ENCODE measurements around the gene NPHP4. TPM values are rescaled to one million over a fixed set of nuclear protein-coding genes. Genes with fewer than 3 reads are reported as not detected.

NPHP4 gene
- total RNA-seq, 2 experiments from 2014 or later, result 11.4 to 12.6 TPM

DNA sequence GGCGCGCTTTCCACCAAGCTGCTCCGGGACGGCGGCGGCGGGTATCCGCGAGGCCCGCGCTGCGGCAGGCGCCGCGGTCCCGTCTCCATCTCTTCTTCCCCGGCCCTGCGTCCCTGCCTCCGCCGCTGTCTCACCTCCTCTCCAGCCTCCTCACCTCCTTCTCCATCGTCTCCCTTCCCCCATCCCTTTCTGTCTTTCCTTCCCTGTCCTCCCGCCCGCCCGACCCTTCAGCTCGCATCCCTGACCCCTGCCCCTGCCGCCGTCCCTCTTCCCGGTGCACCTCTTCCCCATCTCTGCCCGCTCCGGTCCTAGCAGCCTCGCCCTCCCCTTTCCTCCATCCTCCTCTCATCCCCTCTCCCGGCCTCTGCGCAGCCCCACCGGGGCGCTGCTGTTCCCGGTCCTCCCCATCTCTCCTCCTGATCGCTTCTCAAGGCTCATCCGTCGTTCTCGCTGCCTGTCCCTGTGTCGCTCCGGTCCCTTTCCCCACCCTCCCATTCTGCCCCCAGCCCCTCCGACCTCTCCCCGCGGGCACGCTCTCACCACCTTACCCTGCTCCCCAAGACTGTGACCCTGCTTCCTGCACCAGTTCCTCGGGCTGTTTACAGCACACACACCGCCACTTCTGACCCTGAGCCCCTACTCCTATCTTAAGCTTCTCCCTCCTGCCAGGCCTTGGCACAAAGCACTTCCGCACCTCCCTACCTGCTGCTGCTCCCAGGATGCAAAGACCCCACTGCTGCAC, 760 bp upstream of the NPHP4 start:
- Mint-ChIP-seq H3K36me3 (peaks cover 2% of the 10 kb centered on the region), H3K27me3 (no peaks in the 10 kb centered on the region), H3K4me1 (peaks cover 22% of the 10 kb centered on the region), H3K4me3 (peak overlapping the region; percentile 99), H3K27ac (peak overlapping the region; percentile 92), H3K9me3 (no peaks in the 10 kb centered on the region)
- DNase-seq, result peak; percentile 31

DNA sequence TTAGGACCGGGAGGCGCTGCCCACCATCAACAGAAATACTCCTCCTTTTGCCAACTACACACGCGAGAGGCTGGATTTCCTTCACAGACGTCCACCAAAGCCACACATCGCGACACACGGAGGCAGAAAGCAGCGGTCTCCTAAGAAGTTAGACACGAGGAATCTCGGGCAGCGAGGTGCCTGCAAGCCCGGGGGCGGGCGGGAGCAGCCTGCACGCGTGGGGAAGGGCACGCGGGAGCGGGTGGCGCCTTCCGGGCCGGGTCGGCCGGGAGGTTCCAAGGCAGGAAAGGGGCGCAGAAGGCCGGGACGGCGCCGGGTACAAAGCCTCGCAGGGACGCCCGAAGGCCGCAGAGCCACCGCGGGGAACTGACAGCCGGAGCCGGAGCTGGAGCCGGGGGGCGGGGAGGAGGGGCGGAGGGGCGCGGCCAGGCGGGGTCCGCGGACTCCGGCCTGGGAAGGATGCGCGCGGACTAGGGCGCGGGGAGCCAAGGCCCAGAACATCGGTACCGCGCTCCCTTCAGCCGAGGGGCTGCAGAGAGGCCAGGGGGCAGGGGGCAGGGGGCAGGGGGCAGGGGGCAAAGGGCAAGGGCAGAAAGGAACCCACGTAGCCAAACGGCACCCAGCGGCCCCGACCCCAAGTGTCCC, 722 bp downstream of the NPHP4 start:
- Mint-ChIP-seq H3K36me3 (peaks cover 2% of the 10 kb centered on the region), H3K9me3 (no peaks in the 10 kb centered on the region), H3K4me1 (peaks cover 20% of the 10 kb centered on the region), H3K27ac (peak overlapping the region; percentile 72), H3K4me3 (peak overlapping the region; percentile 99), H3K27me3 (no peaks in the 10 kb centered on the region)
- peak; percentile 46 for DNase-seq

DNA sequence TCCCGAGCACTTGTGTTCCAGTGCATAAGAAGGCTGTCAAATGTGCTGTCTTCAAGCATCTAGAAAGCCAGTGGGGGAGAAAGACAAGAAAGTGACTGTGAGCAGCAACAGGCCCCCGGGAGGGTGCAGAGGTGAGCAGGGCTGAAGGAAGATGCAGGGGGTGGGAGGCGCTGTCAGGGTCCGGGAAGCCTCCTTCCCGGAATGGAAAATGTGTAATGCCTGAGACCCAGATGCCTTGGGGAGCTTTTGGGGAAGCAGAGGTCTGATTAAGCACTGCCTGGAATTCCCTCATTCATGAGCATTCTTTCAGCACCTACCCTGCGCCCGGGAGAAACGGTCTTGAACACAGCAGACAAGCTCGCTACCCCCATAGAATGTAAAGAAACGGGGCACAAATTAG, 1.3 kb downstream of the NPHP4 start:
- peak overlapping the region; percentile 85 for H3K4me3 Mint-ChIP-seq
- no peak for DNase-seq
- peak overlapping the region; percentile 72 for H3K27ac Mint-ChIP-seq
- peaks cover 20% of the 10 kb centered on the region for H3K4me1 Mint-ChIP-seq
- peaks cover 2% of the 10 kb centered on the region for H3K36me3 Mint-ChIP-seq
- H3K27me3 Mint-ChIP-seq, result no peaks in the 10 kb centered on the region
- no peaks in the 10 kb centered on the region for H3K9me3 Mint-ChIP-seq

DNA sequence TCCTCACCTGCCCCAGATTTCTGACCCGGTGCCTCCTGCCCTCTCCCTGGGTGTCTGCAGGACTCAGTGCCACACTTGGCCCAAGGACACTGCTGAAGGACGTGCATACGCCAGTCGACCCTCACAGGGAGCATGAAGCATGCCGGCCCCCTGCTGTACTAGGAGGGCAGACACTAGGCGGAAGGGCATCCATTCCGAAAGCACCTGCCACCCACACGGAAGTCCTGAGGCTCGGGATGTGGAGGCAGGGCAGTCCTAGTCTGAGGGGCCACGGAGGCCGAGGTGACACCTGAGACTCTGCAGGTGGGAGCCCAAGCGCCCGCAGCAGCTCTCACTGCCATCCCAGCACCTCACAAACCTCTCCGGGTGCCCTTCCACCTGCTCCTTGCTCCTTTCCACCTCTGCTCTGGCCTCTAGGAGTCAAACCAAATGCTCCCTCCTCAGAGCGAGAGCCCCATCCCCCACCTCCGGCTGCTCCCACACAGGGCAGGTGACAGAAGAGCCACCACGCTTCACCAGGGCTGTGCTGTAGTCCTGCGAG, 2.4 kb downstream of the NPHP4 start:
- H3K9me3 Mint-ChIP-seq, result no peaks in the 10 kb centered on the region
- no peaks in the 10 kb centered on the region for H3K27me3 Mint-ChIP-seq
- H3K36me3 Mint-ChIP-seq, result peaks cover 3% of the 10 kb centered on the region
- peaks cover 18% of the 10 kb centered on the region for H3K4me1 Mint-ChIP-seq
- DNase-seq, result no peak
- no peak overlapping the region for H3K4me3 Mint-ChIP-seq
- H3K27ac Mint-ChIP-seq, result no peak overlapping the region

DNA sequence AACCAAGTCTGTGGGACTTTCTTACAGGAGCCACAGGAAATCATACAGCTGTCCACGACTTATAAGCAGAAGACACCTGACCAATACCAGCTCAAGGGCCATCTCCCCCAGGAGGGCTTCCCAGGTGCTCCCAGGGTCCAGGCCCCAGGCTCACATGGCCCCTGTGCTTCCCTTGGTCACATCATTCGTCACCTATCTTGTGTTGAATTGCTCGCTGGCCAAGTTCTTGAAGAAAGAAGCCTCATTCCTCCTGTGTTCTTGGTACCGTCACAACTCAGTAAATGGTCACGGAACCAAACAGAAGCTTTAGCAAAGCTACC, 3.0 kb downstream of the NPHP4 start:
- Mint-ChIP-seq H3K4me1 (peaks cover 12% of the 10 kb centered on the region), H3K9me3 (no peaks in the 10 kb centered on the region), H3K27ac (no peak overlapping the region), H3K36me3 (peaks cover 5% of the 10 kb centered on the region), H3K27me3 (no peaks in the 10 kb centered on the region), H3K4me3 (no peak overlapping the region)
- DNase-seq, result no peak

DNA sequence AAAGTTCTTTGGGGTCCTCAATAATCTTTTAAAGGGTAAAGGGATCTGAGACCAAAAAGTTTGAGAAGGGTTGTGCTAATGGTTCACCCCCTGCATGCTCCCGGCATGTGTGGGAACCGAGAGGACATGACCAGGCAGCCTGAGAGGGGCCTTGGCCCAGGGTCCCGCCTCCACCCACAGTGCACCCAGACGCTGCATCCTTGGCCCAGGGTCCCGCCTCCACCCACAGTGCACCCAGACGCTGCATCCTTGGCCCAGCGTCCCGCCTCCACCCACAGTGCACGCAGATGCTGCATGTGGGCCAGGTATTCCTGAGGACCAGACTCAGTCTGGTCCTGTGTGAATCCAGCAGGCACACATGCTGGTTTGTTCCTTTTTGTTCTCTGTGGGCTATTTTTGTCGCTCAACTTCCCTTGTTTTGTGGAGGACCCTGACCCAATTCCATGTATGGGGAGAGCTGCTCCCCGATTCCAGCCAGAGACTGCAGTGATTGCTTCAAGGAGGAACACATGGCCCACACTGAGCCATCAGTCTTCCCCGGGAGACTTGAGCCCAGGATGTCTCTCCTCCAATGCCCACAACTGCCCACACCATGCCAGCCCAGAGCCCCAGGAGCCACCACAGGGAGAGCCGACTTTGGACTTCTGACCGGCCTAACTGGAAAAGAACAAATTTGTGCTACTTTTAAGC, 3.5 kb downstream of the NPHP4 start:
- no peak for DNase-seq
- Mint-ChIP-seq H3K36me3 (peaks cover 5% of the 10 kb centered on the region), H3K4me1 (peaks cover 7% of the 10 kb centered on the region), H3K4me3 (no peak overlapping the region), H3K27me3 (no peaks in the 10 kb centered on the region), H3K9me3 (no peaks in the 10 kb centered on the region), H3K27ac (no peak overlapping the region)

DNA sequence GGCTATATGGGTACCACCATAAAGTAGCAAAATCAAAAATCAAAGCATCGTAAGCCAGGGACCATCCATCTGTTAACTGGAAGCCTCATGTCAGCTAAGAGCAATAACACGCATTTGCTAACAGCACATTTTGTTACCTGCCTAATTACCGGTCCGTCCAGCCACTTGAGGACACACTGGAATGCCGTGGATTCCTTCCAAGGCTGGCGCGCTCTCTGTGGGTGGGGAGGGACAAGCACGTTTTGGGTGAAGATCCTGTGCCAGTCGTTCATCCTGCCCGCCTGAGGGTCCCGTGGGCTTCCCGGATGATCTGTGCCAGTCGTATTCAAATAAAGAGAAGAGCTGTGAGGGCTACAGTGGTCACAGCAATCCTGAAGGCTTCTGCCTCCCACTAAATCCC, 6.2 kb downstream of the NPHP4 start:
- peaks cover 3% of the 10 kb centered on the region for H3K4me1 Mint-ChIP-seq
- H3K27ac Mint-ChIP-seq, result no peak overlapping the region
- H3K9me3 Mint-ChIP-seq, result no peaks in the 10 kb centered on the region
- H3K36me3 Mint-ChIP-seq, result peaks cover 8% of the 10 kb centered on the region
- H3K4me3 Mint-ChIP-seq, result no peak overlapping the region
- no peaks in the 10 kb centered on the region for H3K27me3 Mint-ChIP-seq
- no peak for DNase-seq

DNA sequence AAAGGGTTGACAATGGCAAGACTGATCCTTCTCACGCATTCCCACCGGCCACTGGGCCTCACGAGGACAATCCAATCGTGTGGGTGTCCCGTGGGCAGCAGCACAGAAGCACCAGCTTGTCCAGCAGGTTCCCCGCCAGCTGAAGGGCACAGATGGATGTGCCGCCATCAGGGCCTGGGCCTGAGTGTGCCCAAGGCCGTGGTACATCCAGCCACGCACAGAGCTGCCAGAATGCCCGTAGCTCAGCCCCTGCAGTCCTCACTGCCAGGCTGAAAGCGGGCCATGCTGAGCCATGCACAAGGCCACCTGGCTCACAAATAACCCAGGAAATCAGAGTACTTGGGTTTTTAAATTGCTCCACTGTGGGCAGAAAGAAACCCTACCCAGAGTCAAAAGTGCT, 7.0 kb downstream of the NPHP4 start:
- H3K36me3 Mint-ChIP-seq, result peaks cover 8% of the 10 kb centered on the region
- no peaks in the 10 kb centered on the region for H3K9me3 Mint-ChIP-seq
- H3K27ac Mint-ChIP-seq, result no peak overlapping the region
- no peaks in the 10 kb centered on the region for H3K4me1 Mint-ChIP-seq
- H3K27me3 Mint-ChIP-seq, result no peaks in the 10 kb centered on the region
- H3K4me3 Mint-ChIP-seq, result no peak overlapping the region
- no peak for DNase-seq

DNA sequence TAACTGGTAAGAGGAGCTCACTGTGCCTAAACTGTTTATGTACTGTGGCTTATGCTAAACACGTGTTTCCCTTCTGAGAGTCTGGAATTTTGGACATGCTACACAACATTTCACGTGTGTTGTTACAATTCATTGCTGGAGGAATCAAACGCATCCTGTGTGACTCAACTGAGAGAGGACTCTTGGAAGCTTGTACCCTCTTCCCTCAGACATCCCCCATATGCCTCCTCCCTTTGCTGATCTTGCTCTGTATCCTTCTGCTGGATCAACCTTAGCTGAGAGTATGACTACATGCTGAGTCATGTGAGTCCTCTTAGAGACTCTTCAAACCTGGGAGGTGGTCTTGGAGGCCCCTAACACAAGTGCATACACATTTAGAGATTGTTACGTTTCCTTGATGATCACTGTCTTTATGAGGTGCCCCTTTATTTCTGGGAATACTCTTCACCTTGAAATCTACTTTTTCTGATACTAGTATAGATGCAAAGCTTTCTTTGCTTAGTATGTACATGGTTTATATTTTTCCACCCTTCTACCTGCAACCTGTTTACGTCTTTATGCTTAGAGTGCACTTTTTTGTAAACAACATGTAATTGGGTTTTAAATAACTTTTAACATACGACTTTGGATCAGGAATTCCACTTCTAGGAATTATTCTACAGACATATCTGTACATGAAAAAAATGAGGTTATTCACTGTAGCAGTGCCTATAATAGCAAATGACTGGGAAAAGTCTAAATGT, 8.7 kb downstream of the NPHP4 start:
- no peaks in the 10 kb centered on the region for H3K4me1 Mint-ChIP-seq
- DNase-seq, result no peak
- no peaks in the 10 kb centered on the region for H3K9me3 Mint-ChIP-seq
- H3K36me3 Mint-ChIP-seq, result peaks cover 7% of the 10 kb centered on the region
- H3K4me3 Mint-ChIP-seq, result no peak overlapping the region
- H3K27ac Mint-ChIP-seq, result no peak overlapping the region
- H3K27me3 Mint-ChIP-seq, result no peaks in the 10 kb centered on the region

DNA sequence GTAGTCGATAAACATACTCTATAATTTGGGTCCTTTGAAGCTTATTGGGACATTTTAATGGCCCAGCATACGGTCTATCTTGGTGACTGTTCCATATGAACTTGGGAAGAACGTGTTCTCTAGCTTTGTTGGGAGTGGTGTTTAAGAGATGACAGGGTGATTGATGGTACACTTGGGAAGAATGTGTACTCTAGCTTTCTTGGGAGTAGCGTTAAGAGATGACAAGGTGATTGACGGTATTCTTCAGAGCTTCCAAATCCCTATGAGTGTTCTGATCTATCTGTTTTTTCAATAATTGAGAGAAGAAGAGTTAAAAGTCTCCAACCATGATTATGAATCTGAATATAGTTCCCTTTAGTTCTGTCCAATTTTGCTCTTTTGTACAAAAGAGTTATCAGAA, 9.4 kb downstream of the NPHP4 start:
- no peaks in the 10 kb centered on the region for H3K27me3 Mint-ChIP-seq
- peaks cover 7% of the 10 kb centered on the region for H3K36me3 Mint-ChIP-seq
- no peak overlapping the region for H3K4me3 Mint-ChIP-seq
- no peaks in the 10 kb centered on the region for H3K9me3 Mint-ChIP-seq
- no peaks in the 10 kb centered on the region for H3K4me1 Mint-ChIP-seq
- no peak overlapping the region for H3K27ac Mint-ChIP-seq
- DNase-seq, result no peak

DNA sequence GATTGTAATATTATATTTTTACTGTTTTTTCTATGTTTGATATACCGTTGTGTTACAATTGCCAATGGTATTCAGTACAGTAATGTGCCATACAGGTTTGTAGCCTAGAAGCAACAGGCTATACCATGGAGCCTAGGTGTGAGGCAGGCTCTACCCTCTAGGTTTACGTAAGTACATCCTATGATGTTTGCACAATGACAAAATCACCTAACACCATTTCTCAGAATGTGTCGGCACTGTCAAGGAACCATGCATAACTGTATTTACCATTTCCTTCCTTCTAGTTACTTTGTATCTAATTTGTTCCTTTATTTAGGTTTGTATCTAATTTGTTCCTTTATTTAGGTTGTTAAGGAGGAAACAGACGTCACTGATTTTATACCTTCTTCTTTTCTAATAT, 9.9 kb downstream of the NPHP4 start:
- no peaks in the 10 kb centered on the region for H3K27me3 Mint-ChIP-seq
- no peaks in the 10 kb centered on the region for H3K4me1 Mint-ChIP-seq
- DNase-seq, result no peak
- H3K27ac Mint-ChIP-seq, result no peak overlapping the region
- H3K4me3 Mint-ChIP-seq, result no peak overlapping the region
- peaks cover 3% of the 10 kb centered on the region for H3K9me3 Mint-ChIP-seq
- peaks cover 11% of the 10 kb centered on the region for H3K36me3 Mint-ChIP-seq

DNA sequence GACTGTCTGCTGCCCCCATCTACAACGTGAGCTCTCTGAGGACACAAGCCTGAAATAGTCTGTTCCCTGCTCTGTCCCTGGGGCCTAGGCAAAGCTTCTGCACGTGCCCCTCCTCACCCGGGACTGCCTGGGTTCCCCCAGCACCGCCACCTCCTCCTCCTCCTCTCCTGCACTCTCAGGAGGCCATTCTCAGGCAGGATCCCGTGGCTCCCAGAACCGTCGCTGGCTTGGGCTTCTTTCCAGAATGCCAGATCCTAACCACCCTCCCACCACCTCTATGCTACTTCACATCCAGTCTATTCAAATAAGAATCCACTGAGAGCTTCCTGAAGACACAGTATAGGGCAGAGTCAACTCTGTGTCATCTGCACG, 11.2 kb downstream of the NPHP4 start:
- no peak for DNase-seq
- Mint-ChIP-seq H3K27me3 (no peaks in the 10 kb centered on the region), H3K4me1 (no peaks in the 10 kb centered on the region), H3K4me3 (no peak overlapping the region), H3K9me3 (peaks cover 3% of the 10 kb centered on the region), H3K36me3 (peaks cover 13% of the 10 kb centered on the region), H3K27ac (no peak overlapping the region)

DNA sequence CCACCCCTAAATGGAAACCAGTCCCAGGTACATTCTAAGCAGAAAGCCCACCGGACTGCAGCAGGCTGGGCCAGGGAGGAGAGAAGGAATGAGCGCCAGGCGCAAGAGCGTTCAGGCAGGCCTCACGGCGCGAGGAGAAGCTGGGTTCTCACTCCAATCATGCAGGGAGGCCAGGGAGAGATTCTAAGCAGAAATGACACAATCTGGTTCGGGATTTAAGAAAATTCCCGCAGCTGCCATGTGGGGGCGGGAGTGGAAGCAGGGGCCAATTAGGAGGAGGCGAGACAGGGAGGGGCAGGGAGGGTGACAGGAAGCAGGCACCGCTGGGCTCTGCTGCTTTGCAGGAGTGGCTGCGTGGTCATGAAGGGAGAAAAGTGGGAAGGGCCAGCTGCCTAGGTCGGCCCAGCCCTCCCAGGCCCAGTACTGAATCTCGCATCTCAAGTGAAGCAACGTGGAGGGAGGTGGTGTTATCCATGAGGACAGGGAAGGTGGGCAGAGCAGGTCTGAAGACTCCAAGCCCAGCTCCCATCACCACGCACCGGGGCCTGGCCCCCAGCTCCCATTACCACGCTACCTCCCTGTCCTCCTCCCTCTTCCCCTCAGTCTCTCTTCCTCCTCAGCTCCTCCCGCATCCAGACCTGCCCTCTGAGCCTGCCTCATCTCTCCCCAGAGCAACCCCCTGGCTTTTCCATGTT, 11.8 kb downstream of the NPHP4 start:
- Mint-ChIP-seq H3K27ac (peak overlapping the region; percentile 32), H3K4me3 (no peak overlapping the region), H3K36me3 (peaks cover 12% of the 10 kb centered on the region), H3K4me1 (no peaks in the 10 kb centered on the region), H3K27me3 (no peaks in the 10 kb centered on the region), H3K9me3 (peaks cover 3% of the 10 kb centered on the region)
- no peak for DNase-seq

DNA sequence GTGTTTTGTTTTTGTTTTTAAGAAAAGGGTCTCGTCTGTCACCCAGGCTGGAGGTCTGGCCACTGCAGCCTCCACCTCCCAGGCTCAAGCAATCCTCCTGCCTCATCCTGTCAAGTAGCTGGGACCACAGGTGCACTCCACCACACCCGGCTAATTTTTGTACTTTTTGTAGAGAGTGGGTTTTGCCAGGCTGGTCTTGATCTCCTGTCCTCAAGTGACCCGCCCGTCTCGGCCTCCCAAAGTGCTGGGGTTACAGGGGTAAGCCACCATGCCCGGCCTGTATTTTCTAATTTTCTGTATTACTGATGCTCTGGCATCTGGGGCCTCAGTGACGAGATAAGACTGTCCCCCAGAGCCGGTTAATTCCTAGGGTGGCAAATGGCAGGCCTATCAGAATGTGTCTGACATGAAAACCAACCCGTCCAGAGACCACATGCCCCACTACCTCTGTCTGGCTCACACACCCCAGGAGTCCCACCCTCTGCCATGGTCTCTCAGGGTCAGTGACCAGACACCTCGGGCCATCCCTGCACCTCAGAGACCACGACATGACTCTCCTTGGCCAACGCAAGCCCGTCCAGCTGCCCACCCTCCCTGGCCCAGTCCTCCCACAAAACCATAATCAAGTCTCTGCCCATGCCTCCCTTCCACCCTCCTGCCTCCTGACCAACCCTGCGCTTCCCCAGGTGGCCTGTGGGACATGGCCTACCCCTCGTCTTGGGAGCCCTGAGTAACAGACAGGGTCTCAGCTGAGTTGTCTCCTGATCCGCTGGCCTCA, 12.5 kb downstream of the NPHP4 start:
- peaks cover 3% of the 10 kb centered on the region for H3K9me3 Mint-ChIP-seq
- DNase-seq, result no peak
- no peak overlapping the region for H3K4me3 Mint-ChIP-seq
- H3K27me3 Mint-ChIP-seq, result no peaks in the 10 kb centered on the region
- H3K27ac Mint-ChIP-seq, result no peak overlapping the region
- H3K36me3 Mint-ChIP-seq, result peaks cover 13% of the 10 kb centered on the region
- H3K4me1 Mint-ChIP-seq, result no peaks in the 10 kb centered on the region

All from activated naive CD8-positive, alpha-beta T cell treated with anti-CD3 and anti-CD28 coated beads for 36 hours (primary cell).